EL (cell line): ENCODE measurements around the gene MYMX.

Experiments used
- DNase-seq: peaks from one replicate; pipeline ENCODE4 v3.0.0-alpha.2; 2016

Gene MYMX

GRCh38 chr6:44265722-44266233 is 49.1 kb downstream of the MYMX start:
- no peak for DNase-seq

- no peak for DNase-seq
Observed at GRCh38 chr6:44266347-44266746, 49.6 kb downstream of the MYMX start.

- DNase-seq, result no peak
Observed at GRCh38 chr6:44267252-44267651, 50.5 kb downstream of the MYMX start.
